ENCODE results near the gene HK2.
A peak's percentile ranks its signal among the peaks of the same experiment; 100 is the strongest.
"Not testable (repeated sequence)": the region's sequence is repeated elsewhere in the genome, so short reads cannot be mapped to it uniquely, and the experiment has no call there.

The HK2 gene

DNA sequence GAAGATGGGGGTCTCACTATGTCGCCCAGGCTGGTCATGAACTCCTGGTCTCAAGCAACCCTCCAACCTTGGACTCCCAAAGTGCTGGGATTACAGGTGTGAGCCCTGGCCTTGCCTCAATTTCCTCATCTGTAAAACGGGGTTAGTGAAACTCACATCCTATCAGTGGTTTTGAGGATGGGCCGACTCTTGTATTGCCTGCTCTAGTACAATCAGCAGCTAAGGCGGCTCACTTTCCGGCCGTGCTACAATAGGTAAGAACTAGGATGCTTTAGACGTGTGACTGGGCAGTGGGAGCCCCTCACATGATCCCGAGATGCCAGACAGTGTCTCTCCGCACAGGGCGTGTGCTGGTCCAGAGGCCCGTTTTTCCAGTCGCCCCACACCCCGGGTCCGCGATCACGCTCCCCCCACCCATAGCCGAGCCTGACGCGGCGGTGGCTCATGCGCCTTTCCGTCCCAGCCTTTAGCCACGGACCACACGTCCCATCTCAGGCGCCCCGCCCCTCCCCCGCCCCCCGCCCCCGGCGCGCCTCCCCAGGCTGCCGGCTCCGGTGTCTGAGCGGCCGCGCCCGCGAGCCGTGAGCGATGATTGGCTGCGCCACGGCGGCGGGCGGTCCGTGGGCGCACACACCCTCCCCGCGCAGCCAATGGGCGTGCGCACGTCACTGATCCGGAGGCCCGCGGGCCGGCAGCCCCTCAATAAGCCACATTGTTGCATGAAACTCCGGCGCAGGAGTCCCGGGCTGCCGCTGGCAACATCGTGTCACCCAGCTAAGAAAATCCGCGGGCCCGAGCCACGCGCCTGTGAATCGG lies at the start of gene HK2:
Gene HK2 (plus strand): TSS at position 710 of the 816 bp plus-strand sequence. CDS start 454 bp downstream, outside the sequence.
- peak; percentile 58 for DNase-seq

DNA sequence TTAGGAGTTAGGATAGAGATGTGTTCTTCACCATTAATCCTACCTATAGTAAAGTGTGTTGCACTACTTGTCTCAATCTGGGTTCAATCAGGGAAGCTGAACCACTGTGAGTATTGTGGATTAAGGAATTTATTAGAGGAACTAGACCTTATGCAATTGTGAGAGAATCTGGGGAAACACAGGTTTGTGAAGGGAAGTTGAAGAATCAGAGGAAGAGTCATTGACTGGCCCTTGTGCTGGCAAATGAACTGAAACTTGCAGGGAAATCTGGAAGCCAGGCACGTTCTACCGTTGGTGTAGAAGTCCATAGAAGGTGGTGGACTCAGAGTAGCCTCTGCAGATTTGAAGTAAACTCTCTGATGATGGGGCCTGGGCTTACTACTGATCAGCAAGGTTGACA lies 44.7 kb upstream of the HK2 start:
- no peak for DNase-seq

DNA sequence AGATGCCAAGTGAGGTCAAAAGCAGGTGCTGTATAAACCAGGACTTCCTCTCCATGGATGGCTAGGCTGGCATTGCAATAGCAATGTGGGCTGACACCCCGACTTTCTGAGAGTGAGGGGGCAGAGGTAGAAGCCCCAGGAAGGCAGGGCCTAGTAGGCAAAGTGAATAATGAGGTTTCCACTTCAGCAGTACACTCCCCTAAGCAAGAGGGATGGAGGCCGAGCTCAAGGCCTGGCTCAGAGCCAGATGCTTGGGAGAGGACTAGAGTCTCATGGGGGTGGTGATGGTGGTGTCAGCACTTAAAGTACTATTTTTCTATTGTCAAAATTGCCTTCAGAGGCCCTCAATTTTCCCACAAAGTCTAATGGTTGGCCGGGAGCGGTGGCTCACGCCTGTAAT lies 41.6 kb upstream of the HK2 start:
- DNase-seq = no peak

DNA sequence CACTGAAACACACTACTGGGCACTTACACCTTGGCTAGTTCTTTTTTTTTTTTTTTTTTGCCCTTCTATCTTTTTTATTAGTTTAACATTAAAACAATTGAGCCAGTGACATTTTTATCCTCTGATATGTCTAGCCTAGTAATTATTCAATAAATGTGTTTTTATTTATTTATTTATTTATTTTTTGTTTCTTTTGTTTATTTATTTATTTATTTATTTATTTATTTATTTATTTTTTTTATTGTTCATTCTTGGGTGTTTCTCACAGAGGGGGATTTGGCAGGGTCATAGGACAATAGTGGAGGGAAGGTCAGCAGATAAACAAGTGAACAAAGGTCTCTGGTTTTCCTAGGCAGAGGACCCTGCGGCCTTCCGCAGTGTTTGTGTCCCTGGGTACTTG lies 39.0 kb upstream of the HK2 start:
- not testable (repeated sequence) for DNase-seq

DNA sequence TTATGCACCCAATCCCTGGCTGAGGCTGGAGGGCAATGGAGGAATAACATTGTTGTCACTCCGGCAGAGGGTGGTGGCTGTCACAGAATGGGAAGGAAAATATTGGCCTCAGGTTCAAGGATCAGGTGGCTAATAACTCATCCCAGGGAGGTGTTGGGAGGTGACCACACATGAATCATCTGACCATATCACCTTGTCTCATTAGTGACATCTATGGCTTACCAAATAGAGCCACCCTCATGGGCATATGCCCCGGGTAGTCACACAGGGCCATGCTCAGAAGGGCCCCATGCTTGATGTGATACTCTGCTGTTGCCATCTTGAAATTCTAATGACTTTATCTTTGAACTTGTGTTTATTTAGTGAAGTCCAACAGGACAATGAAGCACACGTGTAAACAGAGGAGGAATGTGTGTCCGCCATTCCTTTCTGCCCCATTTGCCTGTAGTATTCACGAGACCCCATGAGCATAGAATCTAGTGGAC lies 27.5 kb upstream of the HK2 start:
- no peak for DNase-seq

DNA sequence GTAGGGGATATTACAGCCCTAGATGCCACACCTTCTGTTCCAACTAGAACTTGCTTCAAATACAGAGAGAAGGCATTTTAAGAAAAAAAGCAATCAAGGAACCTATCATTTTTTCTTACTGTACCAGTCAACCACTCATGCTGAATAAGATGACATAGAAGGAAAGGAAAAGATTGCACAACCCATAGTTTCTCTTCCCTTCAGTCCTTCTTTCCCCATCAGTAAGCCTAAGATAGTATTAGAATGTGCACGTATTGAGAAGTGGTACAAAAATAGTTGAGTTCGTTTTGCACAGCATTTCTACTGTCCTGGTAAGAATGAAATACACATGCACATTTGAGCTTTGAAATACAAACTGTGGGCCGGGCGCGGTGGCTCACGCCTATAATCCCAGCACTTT lies 27.0 kb upstream of the HK2 start:
- no peak for DNase-seq

DNA sequence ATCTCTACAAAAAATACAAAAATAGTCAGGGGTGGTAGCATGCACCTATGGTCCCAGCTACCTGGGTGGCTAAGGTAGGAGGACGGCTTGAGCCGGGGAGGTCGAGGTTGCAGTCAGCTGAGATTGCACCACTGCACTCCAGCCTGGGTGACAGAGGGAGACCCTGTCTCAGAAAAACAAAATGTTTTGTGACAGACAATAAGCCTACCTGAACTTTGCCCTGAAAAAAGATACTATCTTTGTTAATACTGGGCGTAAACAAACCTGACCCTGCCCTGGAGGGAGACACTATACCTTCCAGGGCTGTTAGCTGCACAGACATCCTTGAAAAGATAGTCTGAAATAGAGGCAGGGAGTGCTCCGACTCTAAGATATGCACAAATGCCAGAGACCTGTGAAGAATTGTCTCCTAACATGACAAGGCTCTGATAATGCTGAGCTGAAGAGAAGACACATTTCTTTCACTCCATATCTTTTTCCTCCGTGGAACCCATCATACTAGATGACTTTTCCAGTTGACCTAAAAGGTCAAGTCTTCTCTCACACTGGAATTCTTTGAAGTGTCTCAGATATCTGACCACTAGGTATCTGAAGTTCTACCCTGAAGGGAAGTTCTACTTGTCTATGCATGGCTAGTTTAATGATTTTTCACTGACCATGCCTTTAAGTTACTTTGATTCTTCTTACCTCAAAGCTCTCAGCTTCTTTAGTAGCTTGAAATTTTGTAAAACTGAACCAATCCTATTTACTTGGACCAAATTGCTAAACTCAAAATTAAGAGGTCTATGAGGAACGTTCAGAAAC lies 20.9 kb upstream of the HK2 start:
- DNase-seq = no peak

DNA sequence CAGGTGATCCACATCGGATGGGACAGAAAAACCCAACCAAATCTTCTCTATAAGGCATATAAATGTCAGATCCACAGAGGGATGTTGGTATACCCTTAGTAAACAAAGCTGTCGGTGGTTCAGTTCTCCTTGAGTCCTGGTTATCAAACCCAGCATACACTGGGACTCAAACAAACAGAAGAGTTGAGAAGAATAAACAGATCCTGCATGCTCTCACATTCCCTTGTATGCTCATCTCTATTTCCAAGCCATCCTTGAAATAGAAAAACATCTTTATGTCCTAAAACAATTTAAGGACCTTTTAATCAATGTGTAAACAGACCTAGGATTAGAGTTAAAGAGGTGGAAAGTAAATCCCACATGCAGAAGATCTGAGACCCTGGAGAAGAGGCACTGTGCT lies 19.8 kb upstream of the HK2 start:
- DNase-seq = no peak

DNA sequence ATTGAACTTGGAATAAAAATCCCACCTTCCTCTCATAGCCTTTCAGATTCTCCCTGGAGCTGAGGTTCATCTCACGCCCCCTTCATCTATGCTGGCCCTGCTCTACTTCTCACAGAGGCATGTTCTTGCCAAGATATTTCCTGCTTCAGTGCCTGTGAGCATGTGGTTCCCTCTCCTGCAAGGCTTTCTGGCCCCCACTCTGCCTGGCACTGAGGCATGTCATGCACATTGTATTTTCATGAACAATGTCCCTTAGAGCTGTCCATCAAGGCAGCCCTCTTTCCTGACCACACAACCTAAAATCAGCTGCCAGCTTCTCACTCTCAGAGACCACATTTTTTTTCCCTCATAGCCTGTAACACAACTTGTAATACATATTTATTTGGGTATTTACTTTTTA lies 18.0 kb upstream of the HK2 start:
- DNase-seq = no peak

DNA sequence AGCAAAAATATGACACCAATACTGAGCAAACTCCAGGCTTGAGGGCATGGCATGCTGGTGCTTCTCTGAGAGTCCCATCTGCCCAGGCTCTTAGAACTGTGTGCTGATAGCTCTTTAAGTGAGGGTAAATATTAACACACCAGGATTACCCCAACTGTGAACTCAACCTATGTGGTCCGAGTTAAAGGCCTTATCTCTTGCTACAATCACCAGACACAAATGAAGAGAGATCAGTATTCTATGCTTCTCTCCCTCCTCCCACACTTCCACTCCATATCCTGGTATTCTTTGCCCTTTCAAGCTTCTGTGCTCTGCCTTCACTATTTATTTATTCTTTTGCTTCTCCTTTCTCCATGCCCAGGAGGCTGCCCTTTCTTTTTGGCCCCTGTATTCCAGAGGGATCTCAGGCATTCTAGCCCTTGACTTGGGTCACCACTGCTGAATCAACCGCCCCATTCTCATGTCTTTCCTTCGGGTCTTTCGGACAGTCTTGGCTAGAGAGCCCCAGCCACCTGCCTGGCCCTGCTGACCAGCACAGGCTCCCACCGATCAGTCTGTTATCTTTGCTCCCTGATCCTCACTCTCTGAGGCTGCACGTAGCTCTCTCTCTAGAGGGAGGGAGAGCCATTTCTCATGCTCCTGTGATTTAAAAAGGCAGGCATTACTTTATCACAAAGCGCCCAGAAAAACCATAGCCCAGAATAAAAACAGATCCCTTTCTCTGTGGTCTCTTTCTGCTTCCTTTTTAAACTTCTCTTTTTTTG lies 17.2 kb upstream of the HK2 start:
- DNase-seq = no peak

DNA sequence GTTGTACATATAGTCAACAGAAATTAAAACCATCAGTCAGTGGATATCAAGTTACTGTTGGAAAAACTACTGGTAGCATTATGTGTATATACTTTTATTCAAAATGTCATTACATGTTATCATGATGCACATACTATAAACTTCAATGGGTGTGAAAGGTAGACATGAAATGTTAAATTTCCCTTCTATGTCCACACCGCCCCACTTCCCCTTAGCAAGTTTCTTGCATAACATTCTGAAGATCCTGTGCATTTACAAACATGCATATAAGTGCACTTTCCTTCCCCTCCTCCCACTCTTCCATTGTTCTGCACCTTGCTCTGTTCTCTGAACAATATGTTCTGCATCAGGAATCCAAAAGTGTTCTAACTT lies 16.6 kb upstream of the HK2 start:
- DNase-seq = no peak

DNA sequence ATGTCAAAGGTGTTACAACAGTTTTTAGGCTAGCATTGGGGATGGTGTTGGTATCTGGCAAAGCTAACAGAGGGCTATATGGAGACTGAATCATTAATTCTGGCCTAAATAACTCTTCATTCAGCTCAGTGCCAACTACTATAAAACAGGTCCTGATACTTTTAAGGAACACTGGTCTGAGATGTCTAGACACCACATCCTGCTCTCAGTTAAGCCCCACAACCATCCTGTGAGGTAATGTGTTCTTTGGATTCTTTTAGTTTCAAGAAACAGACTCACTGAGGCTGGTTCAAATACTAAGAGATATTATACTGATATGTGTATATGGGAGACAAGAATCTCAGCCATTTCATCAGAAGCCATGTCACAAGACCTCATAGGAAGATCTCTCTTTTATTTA lies 14.2 kb upstream of the HK2 start:
- no peak for DNase-seq

DNA sequence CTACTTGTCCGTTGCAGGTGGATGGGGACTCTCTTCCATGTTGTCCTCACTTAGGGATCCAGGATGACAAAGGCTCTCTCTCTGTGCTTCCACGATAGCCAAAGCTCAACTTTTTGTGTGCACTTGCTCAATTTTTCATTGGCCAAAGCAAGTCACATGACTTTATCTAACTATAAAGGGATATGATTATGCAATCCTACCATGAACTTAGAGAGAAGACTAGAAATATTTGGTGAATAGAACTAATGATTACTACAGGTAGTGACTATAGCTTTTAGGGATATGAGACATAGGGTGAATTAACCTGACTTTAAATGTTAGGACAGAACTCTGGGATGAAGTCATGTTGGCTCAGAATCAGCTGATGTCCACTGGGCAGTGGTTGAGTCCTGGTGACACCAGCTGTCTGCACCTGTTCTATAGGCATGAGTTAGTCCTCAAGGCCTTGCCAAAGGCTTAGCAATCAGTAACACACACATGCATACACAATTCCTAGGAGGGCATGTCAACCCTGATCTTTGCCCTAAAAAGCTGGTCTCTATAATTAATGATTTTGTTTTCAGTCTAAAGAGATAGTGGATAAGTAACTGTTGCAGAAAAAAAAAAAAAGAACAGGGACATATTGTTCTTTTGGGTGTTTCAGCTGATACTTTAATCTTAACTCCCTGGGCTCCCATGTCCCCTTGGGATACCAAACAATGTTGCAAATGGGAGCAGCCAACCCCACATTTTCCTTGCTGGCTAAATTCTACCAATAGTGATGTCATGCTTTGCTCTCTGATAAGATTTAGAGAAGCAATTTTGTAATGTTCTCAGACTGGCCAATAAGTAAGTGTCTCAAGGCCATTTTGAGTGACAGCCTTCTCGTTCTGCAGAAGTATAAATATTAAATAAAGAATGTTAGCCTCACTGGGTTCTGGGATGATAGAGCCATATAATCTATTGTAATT lies 12.5 kb upstream of the HK2 start:
- DNase-seq = no peak

DNA sequence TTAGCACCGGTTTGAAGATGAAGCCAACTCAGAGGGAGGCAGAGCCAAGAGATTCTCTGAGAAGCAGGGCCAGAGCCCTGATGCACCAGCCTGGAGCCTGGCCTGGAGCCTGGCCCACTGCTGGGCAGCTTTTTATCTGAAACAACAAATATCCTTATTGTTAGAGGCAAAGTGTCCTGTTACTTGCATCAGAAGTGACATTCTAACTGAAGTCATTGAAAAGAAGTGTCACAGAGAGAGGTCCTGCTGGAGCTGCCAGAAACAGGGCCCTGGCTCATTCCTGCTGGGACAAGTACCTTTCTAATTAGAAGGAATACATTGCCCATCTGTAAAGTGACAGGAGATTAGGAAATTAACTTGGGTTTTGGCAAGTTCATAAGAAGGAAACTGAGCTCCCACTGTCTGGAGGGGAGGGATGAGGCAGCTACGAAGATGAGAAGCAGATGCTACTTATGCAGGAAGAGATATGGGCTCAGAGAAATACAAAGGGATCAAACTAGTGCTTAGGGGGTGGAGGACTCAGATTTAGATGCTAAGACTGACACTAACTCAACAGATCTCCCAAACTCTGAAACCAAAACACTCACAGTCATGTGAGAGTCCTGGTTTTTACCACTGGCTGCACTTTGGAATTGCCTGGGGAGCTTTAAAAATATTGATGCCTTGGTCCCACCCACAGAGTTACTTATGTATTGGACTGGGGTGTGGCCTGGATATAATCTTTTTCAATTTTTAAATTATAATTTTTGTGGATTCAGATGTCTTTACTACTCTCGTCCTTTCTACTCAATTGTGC lies 11.0 kb upstream of the HK2 start:
- no peak for DNase-seq

DNA sequence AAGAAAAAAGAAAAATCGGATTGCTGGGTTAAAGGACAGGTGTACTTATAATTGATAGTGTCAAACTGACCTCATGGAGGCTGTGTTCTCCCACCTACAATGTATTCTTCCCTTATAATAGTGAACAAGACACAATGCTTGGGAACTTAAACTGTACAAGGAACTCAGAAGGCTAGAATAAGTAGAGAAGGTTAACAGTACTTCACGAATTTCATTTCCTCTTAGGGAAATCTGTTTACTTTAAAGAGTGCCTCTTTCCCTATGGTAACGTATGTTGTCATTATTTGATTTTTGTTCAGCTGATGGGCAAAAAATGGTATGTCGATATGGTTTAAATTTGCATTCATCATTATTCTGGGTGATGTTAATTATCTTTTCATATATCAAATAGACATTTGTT lies 9.2 kb upstream of the HK2 start:
- no peak for DNase-seq

DNA sequence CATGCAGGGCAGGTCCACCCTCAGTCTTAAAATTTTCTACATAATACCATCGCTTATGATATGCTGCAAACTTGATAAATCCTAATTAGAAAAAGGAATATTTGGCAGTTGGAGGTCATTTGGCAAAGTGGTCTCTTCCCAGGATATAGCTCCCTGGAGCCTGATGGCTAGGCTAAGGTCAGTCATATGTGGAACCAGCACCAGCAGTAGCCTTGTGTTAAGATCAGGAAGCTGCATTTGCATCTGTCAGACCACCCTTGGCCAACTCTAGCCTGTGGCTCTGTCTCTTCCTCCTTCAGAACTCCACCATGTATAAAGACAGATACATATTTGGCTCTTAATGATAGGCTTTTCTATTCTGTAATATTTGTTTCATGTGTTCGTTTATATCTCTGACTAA lies 5.4 kb upstream of the HK2 start:
- DNase-seq = no peak

DNA sequence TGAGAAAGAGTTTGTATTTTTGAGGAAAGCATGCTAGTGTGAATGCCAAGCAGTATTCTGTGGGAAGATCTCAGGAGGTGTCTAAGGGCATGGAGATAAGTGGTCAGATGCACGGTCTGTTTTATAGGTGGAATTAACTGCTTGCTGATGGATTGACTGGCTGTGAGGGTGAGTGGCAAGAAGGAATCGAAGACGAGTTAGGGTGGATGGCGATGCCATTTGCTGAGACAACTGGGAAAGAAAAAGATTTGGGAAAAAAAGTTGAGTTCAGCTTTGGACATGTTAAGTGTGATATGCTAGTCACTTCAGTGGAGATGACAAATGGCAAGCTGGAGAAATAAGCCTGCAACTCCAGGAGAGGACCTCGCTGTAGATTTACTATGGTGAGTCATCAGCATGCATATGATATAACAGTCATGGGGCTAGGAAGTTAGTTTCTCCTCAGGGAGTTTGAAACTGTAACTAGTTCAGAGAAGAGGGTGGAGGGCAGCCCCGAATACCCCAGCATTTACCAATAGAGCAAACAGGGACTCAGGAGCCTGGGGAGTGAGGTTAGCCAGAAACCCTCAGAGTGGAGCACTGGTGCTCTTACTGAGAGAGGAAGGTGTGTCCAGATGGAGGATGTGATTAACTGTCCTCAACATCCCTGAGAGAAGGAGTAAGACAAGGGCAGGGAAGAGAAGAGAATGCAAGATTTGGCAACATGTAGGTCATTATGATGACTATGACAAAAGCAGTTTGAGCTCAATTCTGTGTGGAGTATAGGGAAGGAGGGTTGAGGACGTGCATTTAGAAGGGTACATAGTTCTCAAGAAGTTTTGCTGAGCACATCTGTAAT lies 2.0 kb upstream of the HK2 start:
- DNase-seq = no peak

DNA sequence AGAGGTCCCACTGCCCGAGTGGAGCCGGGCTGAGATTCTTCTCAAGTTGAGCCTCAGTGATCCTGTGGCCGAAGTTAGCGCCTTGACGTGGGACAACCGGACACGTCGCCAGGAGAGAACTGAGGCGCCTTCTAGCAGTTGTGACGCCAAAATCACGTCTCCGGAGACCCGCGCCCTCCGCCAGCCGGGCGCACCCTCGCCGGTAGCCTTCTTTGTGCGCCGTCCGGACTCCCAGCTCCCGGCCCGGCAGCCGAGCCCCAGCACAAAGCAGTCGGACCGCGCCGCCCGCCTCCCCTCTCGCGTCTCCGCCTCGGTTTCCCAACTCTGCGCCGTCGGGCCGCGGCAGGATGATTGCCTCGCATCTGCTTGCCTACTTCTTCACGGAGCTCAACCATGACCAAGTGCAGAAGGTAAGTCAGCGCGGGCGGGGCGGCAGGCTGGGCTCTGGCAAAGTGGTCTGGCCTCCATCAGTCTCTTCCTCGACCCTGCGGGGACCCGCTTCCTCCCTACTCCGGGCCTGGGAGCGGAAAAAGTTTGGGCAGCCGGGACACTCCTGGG lies 386 bp downstream of the HK2 start:
- DNase-seq = peak; percentile 3

DNA sequence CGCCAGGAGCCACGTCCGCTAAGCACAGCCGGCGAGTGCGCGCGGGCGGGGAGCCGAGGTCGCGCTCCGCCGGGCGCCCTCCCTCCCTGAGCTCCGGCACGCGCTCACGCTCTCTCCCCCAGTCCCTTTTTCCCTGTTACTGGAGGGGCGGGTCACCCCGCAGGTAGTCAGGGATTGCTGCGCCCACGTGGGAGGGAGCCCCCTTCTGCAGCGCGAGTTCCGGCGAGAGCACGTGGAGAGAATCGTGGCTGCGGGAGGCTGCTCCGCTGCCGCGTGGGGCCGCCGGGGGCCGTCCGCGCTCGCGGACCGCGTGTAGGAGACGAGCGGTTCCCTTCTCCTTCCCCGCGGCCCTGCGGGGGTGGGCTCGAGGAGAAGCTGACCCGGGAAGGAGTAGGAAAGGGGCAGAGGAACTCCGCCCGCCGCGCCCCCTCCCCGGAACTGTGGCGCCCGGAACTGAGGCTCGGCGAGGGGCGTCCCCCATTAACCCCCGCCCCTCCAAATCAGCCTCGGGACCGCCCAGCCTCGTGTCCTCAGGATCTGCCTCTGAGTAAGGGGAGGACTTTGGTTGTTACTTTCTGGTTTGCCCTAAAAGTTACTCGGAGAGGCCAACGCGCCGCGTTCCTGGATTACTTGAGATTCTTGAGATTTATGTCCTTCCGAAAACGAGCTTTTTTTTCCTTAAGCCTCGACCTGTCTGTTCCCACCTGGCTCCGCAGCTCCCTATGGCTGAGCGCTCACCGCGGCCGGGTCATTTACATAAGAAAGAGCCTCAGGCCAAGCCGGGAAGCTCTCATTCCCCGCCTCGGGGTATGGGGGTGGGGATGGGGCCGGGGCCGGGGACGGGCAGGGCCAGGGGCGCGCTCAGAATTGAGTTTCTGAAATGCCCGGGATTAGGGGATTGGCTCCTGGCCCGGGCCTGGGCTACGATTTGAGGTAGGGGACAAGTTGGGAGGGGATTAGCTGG lies 1.1 kb downstream of the HK2 start:
- DNase-seq = peak; percentile 48
